ENCODE measurements around the gene VWCE. TPM values are rescaled to one million over a fixed set of nuclear protein-coding genes. Genes with fewer than 3 reads are reported as not detected.

VWCE gene
- total RNA-seq, 1 donor from 2014 or later, result 25.3 TPM

Other genes starting within 250 kb of the VWCE start
- not detected for gene CD5, start 192.8 kb downstream of the VWCE start, total RNA-seq (ENCODE audit: unreplicated experiment)
- gene VPS37C, start 133.9 kb downstream of the VWCE start, total RNA-seq (ENCODE audit: unreplicated experiment), result 23.9 TPM
- gene PGA3, start 91.8 kb downstream of the VWCE start, total RNA-seq (ENCODE audit: unreplicated experiment), result 0.80 TPM
- 0.64 TPM for gene PGA4, start 73.0 kb downstream of the VWCE start, total RNA-seq (ENCODE audit: unreplicated experiment)
- 1.2 TPM for gene PGA5, start 54.1 kb downstream of the VWCE start, total RNA-seq (ENCODE audit: unreplicated experiment)
- 239 TPM for gene DDB1, start 37.8 kb upstream of the VWCE start, total RNA-seq (ENCODE audit: unreplicated experiment)
- 53.1 TPM for gene TKFC, start 37.9 kb upstream of the VWCE start, total RNA-seq (ENCODE audit: unreplicated experiment)
- 21.6 TPM for gene CYB561A3, start 66.6 kb upstream of the VWCE start, total RNA-seq (ENCODE audit: unreplicated experiment)
- 18.8 TPM for gene TMEM138, start 67.1 kb upstream of the VWCE start, total RNA-seq (ENCODE audit: unreplicated experiment)
- 11.6 TPM for gene TMEM216, start 97.3 kb upstream of the VWCE start, total RNA-seq (ENCODE audit: unreplicated experiment)
- 79.5 TPM for gene CPSF7, start 134.7 kb upstream of the VWCE start, total RNA-seq (ENCODE audit: unreplicated experiment)
- gene SDHAF2, start 134.8 kb upstream of the VWCE start, total RNA-seq (ENCODE audit: unreplicated experiment), result 47.2 TPM
- 0.13 TPM for gene LRRC10B, start 213.4 kb upstream of the VWCE start, total RNA-seq (ENCODE audit: unreplicated experiment)